ENCODE measurements around the gene LYST.

GRCh38 chr1:235748747-235749146, 118.0 kb downstream of the LYST start:
- TF ChIP-seq CTCF (IDR thresholded peaks at IDR 0.05) (no peak), POLR2A (IDR thresholded peaks at IDR 0.05) (no peak), POLR2AphosphoS5 (IDR thresholded peaks at IDR 0.05; ENCODE audit: insufficient read depth in 1 of 2, low read depth in 1 of 2) (no peak)
